Loucy (cell line): Measurements from ENCODE around the gene C14orf119.

Source experiments
- H2AFZ ChIP-seq: fragments of 200-600 bp; sonication (generic); 2 replicates; pipeline ENCODE4 v1.6.0; 2016; ENCODE audit warnings: antibody characterized with exemption, mild to moderate bottlenecking, low read length, moderate library complexity
- H3F3A ChIP-seq: fragments of 200-600 bp; 2 replicates; pipeline ENCODE4 v1.6.0; 2016; ENCODE audit warnings: antibody characterized with exemption, low read depth, mild to moderate bottlenecking
- H3K27me3 ChIP-seq: fragments of 200-600 bp; sonication (generic); 2 replicates; pipeline ENCODE4 v1.6.1; 2014; ENCODE audit warnings: low read length, mild to moderate bottlenecking; ENCODE audit not compliant: insufficient read depth, poor library complexity, severe bottlenecking
- H3K36me3 ChIP-seq: fragments of 200-600 bp; sonication (generic); 2 replicates; pipeline ENCODE4 v1.6.1; 2016; ENCODE audit warnings: low read length; ENCODE audit not compliant: insufficient read depth
- H3K4me1 ChIP-seq: fragments of 200-600 bp; sonication (generic); 2 replicates; pipeline ENCODE4 v1.5.1; 2014; ENCODE audit warnings: low read length, mild to moderate bottlenecking; ENCODE audit not compliant: insufficient read depth, poor library complexity, severe bottlenecking
- H3K4me2 ChIP-seq: fragments of 200-600 bp; sonication (generic); 2 replicates; pipeline ENCODE4 v1.6.0; 2014; ENCODE audit warnings: antibody characterized with exemption, low read length, low read depth, mild to moderate bottlenecking; ENCODE audit not compliant: poor library complexity, severe bottlenecking
- H3K4me3 ChIP-seq: fragments of 200-600 bp; sonication (generic); 2 replicates; pipeline ENCODE4 v1.5.1; 2014; ENCODE audit warnings: low read length, mild to moderate bottlenecking, mixed read lengths; ENCODE audit not compliant: poor library complexity, severe bottlenecking
- H3K79me2 ChIP-seq: fragments of 200-600 bp; sonication (generic); 2 replicates; pipeline ENCODE4 v1.6.1; 2014; ENCODE audit warnings: low read length; ENCODE audit not compliant: insufficient read depth
- H3K9ac ChIP-seq: fragments of 200-600 bp; sonication (generic); 2 replicates; pipeline ENCODE4 v1.6.0; 2014; ENCODE audit warnings: mild to moderate bottlenecking, low read depth, low read length, moderate library complexity; ENCODE audit not compliant: poor library complexity, severe bottlenecking
- H3K9me2 ChIP-seq: fragments of 200-600 bp; sonication (generic); replicated peaks from 2 replicates; pipeline ENCODE4 v1.6.1; 2016; ENCODE audit warnings: low read depth, low read length, mixed read lengths
- H3K9me3 ChIP-seq: fragments of 200-600 bp; sonication (generic); 2 replicates; pipeline ENCODE4 v1.6.1; 2014; ENCODE audit warnings: mild to moderate bottlenecking, antibody characterized with exemption, low read length, low read depth; ENCODE audit not compliant: insufficient read depth
- H4K20me1 ChIP-seq: fragments of 200-600 bp; sonication (generic); 2 replicates; pipeline ENCODE4 v1.6.0; 2014; ENCODE audit warnings: antibody characterized with exemption, low read length, mild to moderate bottlenecking; ENCODE audit not compliant: insufficient read depth, poor library complexity, severe bottlenecking
- EZH2phosphoT487 ChIP-seq: fragments of 200-600 bp; IDR thresholded peaks from 2 replicates; pipeline ENCODE4 v1.6.1; 2018; ENCODE audit warnings: antibody characterized with exemption, mild to moderate bottlenecking, moderate library complexity, borderline replicate concordance
- TF ChIP-seq, protein P1 (sequence below): fragments of 200-600 bp; sonication (generic); conservative IDR thresholded peaks from 2 replicates; pipeline ENCODE4 v1.5.1; 2014; ENCODE audit warnings: mild to moderate bottlenecking, antibody characterized with exemption, low read length

C14orf119 gene, protein sequence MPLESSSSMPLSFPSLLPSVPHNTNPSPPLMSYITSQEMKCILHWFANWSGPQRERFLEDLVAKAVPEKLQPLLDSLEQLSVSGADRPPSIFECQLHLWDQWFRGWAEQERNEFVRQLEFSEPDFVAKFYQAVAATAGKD

DNA sequence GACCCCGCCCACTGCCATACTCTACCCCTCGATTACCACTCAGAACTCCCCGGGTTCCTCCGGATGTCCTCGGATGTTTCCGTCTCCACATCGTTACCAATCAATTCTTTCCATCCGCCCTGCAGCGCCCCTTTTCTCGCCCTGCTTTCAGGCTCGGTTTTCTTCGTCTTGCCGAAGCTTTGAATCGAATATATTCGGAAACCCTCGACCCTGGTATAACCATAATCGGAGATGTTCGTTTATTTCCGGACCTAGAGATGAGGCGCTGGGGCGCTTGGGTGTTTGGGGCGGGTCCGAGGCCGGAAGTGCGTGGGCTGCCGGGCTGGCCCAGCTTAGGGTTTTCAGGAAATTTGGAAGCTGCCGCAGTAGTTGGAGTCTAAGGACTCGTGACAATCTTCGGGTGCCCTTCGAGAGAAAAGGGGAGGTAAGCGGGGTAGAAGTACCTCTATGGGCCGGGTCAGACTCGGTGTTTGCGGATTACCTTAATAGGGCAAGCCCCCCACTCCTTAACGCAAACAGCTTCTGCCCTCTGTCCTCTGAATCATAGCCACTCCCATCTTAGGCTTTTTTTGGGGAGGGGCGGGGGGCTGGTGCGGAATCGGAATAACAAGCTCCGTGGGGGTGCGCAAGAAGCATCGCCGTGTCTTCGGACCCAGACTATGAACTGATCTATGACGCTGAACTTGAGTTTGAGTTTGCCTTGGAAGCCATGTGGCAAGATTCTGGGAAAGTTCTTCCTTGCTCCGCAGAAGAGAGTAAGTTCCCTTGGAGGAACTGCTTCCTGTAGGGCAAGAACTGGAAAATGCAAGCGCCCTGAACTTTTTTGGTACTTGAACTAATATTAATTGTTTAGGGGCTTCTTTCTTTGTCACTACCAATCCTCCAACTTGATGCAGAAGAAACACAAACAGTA is at the start of gene C14orf119:
TSS of gene C14orf119 (plus strand) at position 310 of the 913 bp plus-strand sequence. CDS start 2,154 bp downstream, outside the sequence.
- Histone ChIP-seq H3K4me3 (peak within 1 kb of the TSS; percentile 87), H3K9ac (peak within 1 kb of the TSS; percentile 90), H3F3A (no peaks in the 10 kb centered on the region), H3K9me3 (no peaks in the 10 kb centered on the region), H3K36me3 (peaks cover 19% of the 10 kb centered on the region), H2AFZ (peak within 1 kb of the TSS; percentile 86), H3K27me3 (no peaks in the 10 kb centered on the region), H3K4me1 (peaks cover 46% of the 10 kb centered on the region), H3K4me2 (peak within 1 kb of the TSS; percentile 86), H3K79me2 (peaks cover 76% of the 10 kb centered on the region), H3K9me2 (no peaks in the 10 kb centered on the region), H4K20me1 (peaks cover 45% of the 10 kb centered on the region)
- TF ChIP-seq EZH2phosphoT487 = no peak

DNA sequence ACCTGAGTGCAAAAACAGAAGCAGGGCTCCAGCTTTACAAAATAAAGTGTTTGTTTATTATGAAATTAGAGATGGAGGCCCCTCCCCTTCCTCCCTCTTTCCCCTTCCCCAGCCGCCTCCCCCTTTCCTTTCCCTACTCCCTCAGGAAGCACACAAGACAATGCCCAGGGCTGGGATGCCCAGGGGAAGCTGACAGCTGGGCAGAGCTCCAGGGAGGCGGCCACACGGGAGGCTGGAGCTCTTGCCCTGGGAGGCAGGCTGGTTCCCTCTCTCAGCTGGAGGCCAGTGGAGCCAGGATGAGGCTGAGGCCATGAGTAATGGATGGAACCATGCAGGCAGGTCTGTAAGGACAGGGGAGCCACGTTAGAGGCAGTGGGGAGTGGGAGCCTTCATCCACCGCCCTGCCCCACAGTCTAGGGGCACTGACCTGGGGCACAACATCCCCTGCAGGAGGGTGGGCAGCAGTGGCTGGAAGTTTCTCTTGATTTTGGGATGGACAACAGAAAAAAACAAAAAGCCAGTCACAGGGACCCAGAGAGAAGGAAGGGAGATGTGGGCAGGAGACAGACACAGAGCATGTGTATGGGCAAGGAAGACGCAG is 48.2 kb upstream of the C14orf119 start:
- no peak overlapping the region for H3K9ac ChIP-seq
- H3K27me3 ChIP-seq = no peaks in the 10 kb centered on the region
- no peaks in the 10 kb centered on the region for H3K79me2 ChIP-seq
- H3K9me2 ChIP-seq = no peaks in the 10 kb centered on the region
- no peaks in the 10 kb centered on the region for H3K4me1 ChIP-seq
- no peaks in the 10 kb centered on the region for H3F3A ChIP-seq
- no peak overlapping the region for H2AFZ ChIP-seq
- H4K20me1 ChIP-seq = no peaks in the 10 kb centered on the region
- TF ChIP-seq EZH2phosphoT487 = no peak
- TF ChIP-seq, protein P1, sequence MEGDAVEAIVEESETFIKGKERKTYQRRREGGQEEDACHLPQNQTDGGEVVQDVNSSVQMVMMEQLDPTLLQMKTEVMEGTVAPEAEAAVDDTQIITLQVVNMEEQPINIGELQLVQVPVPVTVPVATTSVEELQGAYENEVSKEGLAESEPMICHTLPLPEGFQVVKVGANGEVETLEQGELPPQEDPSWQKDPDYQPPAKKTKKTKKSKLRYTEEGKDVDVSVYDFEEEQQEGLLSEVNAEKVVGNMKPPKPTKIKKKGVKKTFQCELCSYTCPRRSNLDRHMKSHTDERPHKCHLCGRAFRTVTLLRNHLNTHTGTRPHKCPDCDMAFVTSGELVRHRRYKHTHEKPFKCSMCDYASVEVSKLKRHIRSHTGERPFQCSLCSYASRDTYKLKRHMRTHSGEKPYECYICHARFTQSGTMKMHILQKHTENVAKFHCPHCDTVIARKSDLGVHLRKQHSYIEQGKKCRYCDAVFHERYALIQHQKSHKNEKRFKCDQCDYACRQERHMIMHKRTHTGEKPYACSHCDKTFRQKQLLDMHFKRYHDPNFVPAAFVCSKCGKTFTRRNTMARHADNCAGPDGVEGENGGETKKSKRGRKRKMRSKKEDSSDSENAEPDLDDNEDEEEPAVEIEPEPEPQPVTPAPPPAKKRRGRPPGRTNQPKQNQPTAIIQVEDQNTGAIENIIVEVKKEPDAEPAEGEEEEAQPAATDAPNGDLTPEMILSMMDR = no peak
- H3K36me3 ChIP-seq = no peaks in the 10 kb centered on the region
- no peak overlapping the region for H3K4me2 ChIP-seq
- H3K4me3 ChIP-seq = no peak overlapping the region
- H3K9me3 ChIP-seq = no peaks in the 10 kb centered on the region

DNA sequence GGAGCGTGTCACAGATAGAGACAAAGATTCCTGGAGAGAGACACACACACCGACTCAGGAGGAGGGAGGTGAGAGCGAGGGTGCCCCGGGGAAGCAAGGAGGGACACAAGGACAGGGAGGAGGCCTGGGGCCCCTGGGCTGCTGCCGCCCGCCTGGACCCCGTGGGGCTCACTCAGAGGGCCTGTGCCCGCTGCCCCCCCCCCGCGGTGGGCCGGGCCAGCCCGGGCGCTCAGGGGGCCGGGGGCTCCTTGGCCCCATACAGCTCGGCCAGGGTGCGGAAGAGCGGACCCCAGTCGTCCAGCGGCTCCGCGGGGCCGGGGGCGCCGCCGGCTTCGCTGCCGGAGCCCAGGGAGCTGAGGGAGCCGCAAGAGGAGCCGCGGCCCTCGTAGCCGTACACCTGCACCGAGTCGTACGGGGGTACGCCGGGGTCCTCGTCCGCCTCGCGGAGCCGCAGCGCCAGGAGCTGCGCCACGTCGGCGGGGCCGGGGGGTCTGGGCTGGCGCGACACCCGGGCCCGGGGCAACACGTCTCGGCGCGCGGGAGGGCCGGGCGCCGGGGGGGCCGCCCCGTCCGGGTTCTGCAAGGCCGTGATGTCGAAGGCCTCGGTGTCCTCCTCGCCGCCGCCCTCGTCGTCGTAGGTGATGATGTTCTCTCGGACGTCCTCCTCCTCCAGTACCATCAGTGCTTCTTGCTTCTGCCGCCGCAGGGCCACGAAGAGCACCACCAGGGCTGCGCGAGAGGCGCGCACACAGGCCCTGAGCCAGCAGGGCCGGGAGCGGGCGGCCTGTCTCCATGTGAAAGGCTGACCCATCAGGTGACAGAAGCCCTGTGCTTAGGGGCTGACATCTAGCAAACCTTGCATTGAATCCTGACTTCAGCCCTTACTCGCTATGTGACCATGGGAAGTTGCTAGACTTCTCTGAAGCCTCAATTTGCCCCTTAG is 47.3 kb upstream of the C14orf119 start:
- H3K9me3 ChIP-seq = no peaks in the 10 kb centered on the region
- H3K36me3 ChIP-seq = no peaks in the 10 kb centered on the region
- H3F3A ChIP-seq = no peaks in the 10 kb centered on the region
- TF ChIP-seq, protein P1 = no peak
- TF ChIP-seq EZH2phosphoT487 = no peak
- no peaks in the 10 kb centered on the region for H3K4me1 ChIP-seq
- no peaks in the 10 kb centered on the region for H3K79me2 ChIP-seq
- no peaks in the 10 kb centered on the region for H3K27me3 ChIP-seq
- no peaks in the 10 kb centered on the region for H4K20me1 ChIP-seq
- no peak overlapping the region for H3K4me2 ChIP-seq
- no peak overlapping the region for H3K9ac ChIP-seq
- H3K9me2 ChIP-seq = no peaks in the 10 kb centered on the region
- no peak overlapping the region for H3K4me3 ChIP-seq
- no peak overlapping the region for H2AFZ ChIP-seq
